ENCODE measurements around the gene TBC1D3B. TPM values are rescaled to one million over a fixed set of nuclear protein-coding genes. Genes with fewer than 3 reads are reported as not detected.

Gene TBC1D3B
- total and polyA plus RNA-seq, 2 donors (not counting 3 experiments of a cell fraction or from before 2014, with no cell fraction given) = 0.81 to 3.3 TPM

- Histone ChIP-seq H3K9me3 (replicated peaks; ENCODE audit: control insufficient read depth, insufficient read depth, low read length) (no peaks in the 10 kb centered on the region), H3K9me1 (replicated peaks; ENCODE audit: control insufficient read depth, extremely low read depth, insufficient read depth, low read length) (no peaks in the 10 kb centered on the region), H3K79me2 (ENCODE audit: control insufficient read depth, insufficient read depth, low read length) (no peaks in the 10 kb centered on the region), H4K20me1 (replicated peaks; ENCODE audit: control insufficient read depth, extremely low read depth, insufficient read depth, low read length) (no peaks in the 10 kb centered on the region), H2AFZ (ENCODE audit: low read depth, low read length) (no peak overlapping the region), H3K27ac (ENCODE audit: insufficient read depth, low read depth, low read length) (no peak overlapping the region), H3K4me1 (ENCODE audit: control insufficient read depth, extremely low read depth, insufficient read depth, low read length) (no peaks in the 10 kb centered on the region), H3K4me3 (replicated peaks in 1 of 3; ENCODE audit: insufficient read depth in 1 of 3, low read depth in 1 of 3, low read length in 3 of 3) (no peak overlapping the region), H3K4me2 (ENCODE audit: insufficient read depth, low read length) (no peak overlapping the region), H3K9ac (replicated peaks; ENCODE audit: extremely low read depth, insufficient read depth, low read length) (no peak overlapping the region), H3K27me3 (ENCODE audit: control insufficient read depth in 2 of 2, insufficient read depth in 2 of 2, low read length in 2 of 2) (peaks cover 0 to 8% of the 10 kb centered on the region in 2 experiments), H3K36me3 (ENCODE audit: control insufficient read depth in 2 of 2, extremely low read depth in 1 of 2, insufficient read depth in 2 of 2, low read length in 2 of 2) (no peaks in the 10 kb centered on the region)
- DNase-seq (ENCODE audit: low read depth, low spot score) = no peak
- no TSS peak for BruUV-seq (replicated peaks)
- no peak for FAIRE-seq
- intact Hi-C loops (cut with micrococcal nuclease) (no loop called here), dilution Hi-C loops (cut with MboI; ENCODE audit: extremely low pct_ligation_motif_present, low sequenced_read_pairs) (no loop called here)
- ChIA-PET POLR2A (no interaction called here), CTCF (interaction anchor here (1.1 to 2.4 kb wide), 2 partner anchors 14 to 126 kb away, joined by 3 to 17 read pairs; no protein-coding TSS in a partner anchor)
- no peak for TF ChIP-seq EZH2 (IDR thresholded peaks at IDR 0.05; ENCODE audit: borderline replicate concordance, low read depth, low read length, severe bottlenecking)
- TF ChIP-seq POLR2AphosphoS5 (IDR thresholded peaks at IDR 0.05; ENCODE audit: insufficient read depth, low read depth, low read length) = no peak
Observed at GRCh38 chr17:36135465-36135864, 41.0 kb downstream of the TBC1D3B start.

- POLR2A ChIA-PET = no interaction called here
- TF ChIP-seq GATA2 (IDR thresholded peaks at IDR 0.05; ENCODE audit: insufficient read depth, insufficient read length, low read depth, low read length) (no peak), POLR2AphosphoS5 (IDR thresholded peaks at IDR 0.05; ENCODE audit: insufficient read depth, low read depth, low read length) (no peak), EZH2 (IDR thresholded peaks at IDR 0.05; ENCODE audit: borderline replicate concordance, low read depth, low read length, severe bottlenecking) (no peak), CTCF (IDR thresholded peaks at IDR 0.05; ENCODE audit: extremely low read depth in 1 of 2, insufficient read depth in 1 of 2, low read depth in 1 of 2, low read length in 2 of 2) (no peak), MYC (IDR thresholded peaks at IDR 0.05; ENCODE audit: low read depth, low read length) (no peak), POLR2A (IDR thresholded peaks at IDR 0.05; ENCODE audit: low read depth, low read length) (no peak), FOS (IDR thresholded peaks at IDR 0.05; ENCODE audit: borderline replicate concordance, insufficient read depth, low read length) (no peak), JUN (IDR thresholded peaks at IDR 0.05; ENCODE audit: borderline replicate concordance, insufficient read depth, insufficient read length, low read depth) (no peak), MAX (IDR thresholded peaks at IDR 0.05; ENCODE audit: insufficient read depth, insufficient read length) (no peak)
Observed at GRCh38 chr17:36133602-36134236, 42.7 kb downstream of the TBC1D3B start.

More at GRCh38 chr17:36133602-36134236, 42.7 kb downstream of the TBC1D3B start:
- dilution Hi-C loops (cut with MboI; ENCODE audit: extremely low pct_ligation_motif_present, low sequenced_read_pairs) = no loop called here
- peak; percentile 25 for DNase-seq (ENCODE audit: low read depth, low spot score)
- H3K4me1 ChIP-seq (ENCODE audit: control insufficient read depth, extremely low read depth, insufficient read depth, low read length) = no peaks in the 10 kb centered on the region
- no TSS peak for BruUV-seq (replicated peaks)
- no peak overlapping the region for H3K4me3 ChIP-seq (replicated peaks in 1 of 3; ENCODE audit: insufficient read depth in 1 of 3, low read depth in 1 of 3, low read length in 3 of 3)
- peaks cover 0 to 8% of the 10 kb centered on the region in 2 experiments for H3K27me3 ChIP-seq (ENCODE audit: control insufficient read depth in 2 of 2, insufficient read depth in 2 of 2, low read length in 2 of 2)
- intact Hi-C loops (cut with micrococcal nuclease) = no loop called here
- no peaks in the 10 kb centered on the region for H3K79me2 ChIP-seq (ENCODE audit: control insufficient read depth, insufficient read depth, low read length)
- no peaks in the 10 kb centered on the region for H4K20me1 ChIP-seq (replicated peaks; ENCODE audit: control insufficient read depth, extremely low read depth, insufficient read depth, low read length)
- no peak for FAIRE-seq
- H3K9me3 ChIP-seq (replicated peaks; ENCODE audit: control insufficient read depth, insufficient read depth, low read length) = no peaks in the 10 kb centered on the region
- CTCF ChIA-PET = interaction anchor here (0.5 to 1.8 kb wide), 3 partner anchors 10 to 175 kb away, joined by 3 to 5 read pairs (median 4); no protein-coding TSS in a partner anchor
- no peak overlapping the region for H3K27ac ChIP-seq (ENCODE audit: insufficient read depth, low read depth, low read length)
- H3K36me3 ChIP-seq (ENCODE audit: control insufficient read depth in 2 of 2, extremely low read depth in 1 of 2, insufficient read depth in 2 of 2, low read length in 2 of 2) = no peaks in the 10 kb centered on the region
- H2AFZ ChIP-seq (ENCODE audit: low read depth, low read length) = no peak overlapping the region
- no peaks in the 10 kb centered on the region for H3K9me1 ChIP-seq (replicated peaks; ENCODE audit: control insufficient read depth, extremely low read depth, insufficient read depth, low read length)
- H3K9ac ChIP-seq (replicated peaks; ENCODE audit: extremely low read depth, insufficient read depth, low read length) = no peak overlapping the region
- no peak overlapping the region for H3K4me2 ChIP-seq (ENCODE audit: insufficient read depth, low read length)

All from endothelial cell of umbilical vein (primary cell).